ENCODE results near the gene UBE2B.
"Not testable (repeated sequence)": the region's sequence is repeated elsewhere in the genome, so short reads cannot be mapped to it uniquely, and the experiment has no call there.

The UBE2B gene

GRCh38 chr5:134398609-134399155, 27.3 kb downstream of the UBE2B start:
- no peak for DNase-seq (ENCODE audit: low read depth in 2 of 2)

- DNase-seq (ENCODE audit: low read depth in 2 of 2), result no peak
Observed at GRCh38 chr5:134403951-134404350, 32.6 kb downstream of the UBE2B start.

- DNase-seq (ENCODE audit: low read depth in 2 of 2), result no peak
Observed at GRCh38 chr5:134406390-134406789, 35.0 kb downstream of the UBE2B start.

- DNase-seq (ENCODE audit: low read depth in 2 of 2), result no peak
Observed at GRCh38 chr5:134409321-134409720, 38.0 kb downstream of the UBE2B start.

GRCh38 chr5:134410822-134411221, 39.5 kb downstream of the UBE2B start:
- no peak for DNase-seq (ENCODE audit: low read depth in 2 of 2)

GRCh38 chr5:134411228-134411545, 39.8 kb downstream of the UBE2B start:
- no peak for DNase-seq (ENCODE audit: low read depth in 2 of 2)

- DNase-seq (ENCODE audit: low read depth in 2 of 2), result peak; percentile 83 to 86
Observed at GRCh38 chr5:134411546-134412266, 40.3 kb downstream of the UBE2B start, which contains the start of gene CDKN2AIPNL. TSS of gene CDKN2AIPNL (minus strand) at chr5:134411881. CDS start at chr5:134411854, 27 bp downstream.

- no peak for DNase-seq (ENCODE audit: low read depth in 2 of 2)
Observed at GRCh38 chr5:134413046-134413445, 41.7 kb downstream of the UBE2B start.

- DNase-seq (ENCODE audit: low read depth in 2 of 2), result no peak
Observed at GRCh38 chr5:134417707-134418106, 46.3 kb downstream of the UBE2B start.

GRCh38 chr5:134418958-134419357, 47.6 kb downstream of the UBE2B start:
- DNase-seq (ENCODE audit: low read depth in 2 of 2), result no peak

- no peak for DNase-seq (ENCODE audit: low read depth in 2 of 2)
Observed at GRCh38 chr5:134420343-134420742, 49.0 kb downstream of the UBE2B start.

GRCh38 chr5:134421038-134421437, 49.7 kb downstream of the UBE2B start:
- not testable (repeated sequence) for DNase-seq (ENCODE audit: low read depth in 2 of 2)

GRCh38 chr5:134422791-134423365, 51.5 kb downstream of the UBE2B start:
- no peak for DNase-seq (ENCODE audit: low read depth in 2 of 2)

GRCh38 chr5:134423376-134423775, 52.0 kb downstream of the UBE2B start:
- no peak for DNase-seq (ENCODE audit: low read depth in 2 of 2)

- DNase-seq (ENCODE audit: low read depth in 2 of 2), result no peak
Observed at GRCh38 chr5:134426361-134426760, 55.0 kb downstream of the UBE2B start.

- DNase-seq (ENCODE audit: low read depth in 2 of 2), result no peak
Observed at GRCh38 chr5:134427540-134428041, 56.2 kb downstream of the UBE2B start.

- no peak for DNase-seq (ENCODE audit: low read depth in 2 of 2)
Observed at GRCh38 chr5:134430001-134430569, 58.7 kb downstream of the UBE2B start.

- DNase-seq (ENCODE audit: low read depth in 2 of 2), result no peak
Observed at GRCh38 chr5:134432174-134432573, 60.8 kb downstream of the UBE2B start.

GRCh38 chr5:134432677-134433359, 61.4 kb downstream of the UBE2B start:
- no peak for DNase-seq (ENCODE audit: low read depth in 2 of 2)

GRCh38 chr5:134435560-134435959, 64.2 kb downstream of the UBE2B start:
- DNase-seq (ENCODE audit: low read depth in 2 of 2), result no peak

GRCh38 chr5:134436523-134437339, 65.4 kb downstream of the UBE2B start:
- peak; percentile 7 to 8 for DNase-seq (ENCODE audit: low read depth in 2 of 2)

Data from stimulated activated CD4-positive, alpha-beta T cell treated with anti-CD3 and anti-CD28 coated beads, Interleukin-1b, Interleukin-23, amount 100 ng/mL, for 4 hours (primary cell).